ENCODE measurements around the gene CES3.

GRCh38 chr16:66964049-66964448, 3.0 kb downstream of the CES3 start:
- no peak for TF ChIP-seq YY1 (IDR thresholded peaks at IDR 0.05; ENCODE audit: insufficient read depth, insufficient read length)
- no peak for TF ChIP-seq ZNF274 (IDR thresholded peaks at IDR 0.05; ENCODE audit: low read depth, low read length)
